Activated T-helper 17 cell treated with anti-CD3 and anti-CD28 coated beads, Interleukin-2, amount 50 U/mL, for 72 hours (primary cell): Measurements from ENCODE around the gene UGT1A5. TPM values are rescaled to one million over a fixed set of nuclear protein-coding genes. Genes with fewer than 3 reads are reported as not detected.
A peak's percentile ranks its signal among the peaks of the same experiment; 100 is the strongest.
"Not testable (repeated sequence)": the region's sequence is repeated elsewhere in the genome, so short reads cannot be mapped to it uniquely, and the experiment has no call there.

Source experiments
- ATAC-seq: fragments of 150-1000 bp; cut with Tn5 transposase; replicated peaks from 2 replicates; pipeline ENCODE4 v1.10.0; 2021; ENCODE audit warnings: mild to moderate bottlenecking, moderate library complexity
- H3K27ac Mint-ChIP-seq: one replicate; pipeline ENCODE4 v1.8.0; 2022; ENCODE audit warnings: mixed read lengths
- H3K27me3 Mint-ChIP-seq: one replicate; pipeline ENCODE4 v1.8.0; 2022; ENCODE audit warnings: mixed read lengths
- H3K36me3 Mint-ChIP-seq: one replicate; pipeline ENCODE4 v1.8.0; 2022; ENCODE audit warnings: low read depth, mild to moderate bottlenecking, mixed read lengths
- H3K4me1 Mint-ChIP-seq: one replicate; pipeline ENCODE4 v1.8.0; 2022; ENCODE audit warnings: mixed read lengths
- H3K4me3 Mint-ChIP-seq: one replicate; pipeline ENCODE4 v1.8.0; 2022; ENCODE audit warnings: mild to moderate bottlenecking, mixed read lengths
- H3K9me3 Mint-ChIP-seq: one replicate; pipeline ENCODE4 v1.8.0; 2022; ENCODE audit warnings: mixed read lengths
- total RNA-seq, 2 donors: library from RNA; stranded (reverse); gene quantifications; one replicate each; pipeline ENCODE4 v1.2.3, GENCODE V29; 2022

The UGT1A5 gene
- total RNA-seq, 2 donors from 2014 or later, result not detected

DNA sequence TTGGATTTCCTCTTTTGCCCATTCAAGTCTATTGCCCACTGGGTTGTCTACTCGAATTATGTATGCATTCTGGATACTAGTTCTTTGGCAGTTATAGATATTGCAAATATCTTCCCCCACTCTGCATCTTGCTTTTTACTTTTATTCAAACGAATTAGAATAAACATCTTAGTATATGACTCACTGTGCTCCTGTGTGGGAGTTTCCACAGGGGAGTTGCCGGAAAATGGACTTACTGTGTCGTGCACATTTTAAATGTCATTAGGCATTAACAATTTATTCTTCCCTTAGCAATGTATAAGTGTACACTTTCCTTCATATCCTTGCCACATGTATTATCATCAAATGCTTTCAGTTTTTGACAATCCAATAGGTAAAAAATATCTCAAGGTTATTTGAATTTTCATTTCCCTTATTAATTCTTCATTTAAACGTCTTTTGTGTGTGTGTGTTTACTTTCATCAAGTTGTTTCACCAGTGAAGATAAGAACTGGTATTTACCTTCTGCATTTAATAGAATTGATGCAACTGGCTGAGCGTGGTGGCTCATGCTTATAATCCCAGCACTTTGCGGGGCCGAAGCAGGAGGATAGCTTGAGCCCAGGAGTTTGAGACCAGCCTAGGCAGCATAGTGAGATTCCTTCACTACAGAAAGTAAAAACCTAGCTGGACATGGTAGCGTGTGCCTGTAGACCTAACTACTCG is 4.6 kb upstream of the UGT1A5 start:
- peaks cover 5% of the 10 kb centered on the region for H3K9me3 Mint-ChIP-seq
- no peak overlapping the region for H3K4me3 Mint-ChIP-seq
- no peaks in the 10 kb centered on the region for H3K36me3 Mint-ChIP-seq
- peaks cover 47% of the 10 kb centered on the region for H3K27me3 Mint-ChIP-seq
- no peak for ATAC-seq
- no peaks in the 10 kb centered on the region for H3K4me1 Mint-ChIP-seq
- no peak overlapping the region for H3K27ac Mint-ChIP-seq

- Mint-ChIP-seq H3K9me3 (peaks cover 4% of the 10 kb centered on the region), H3K36me3 (no peaks in the 10 kb centered on the region), H3K4me1 (no peaks in the 10 kb centered on the region), H3K27me3 (peaks cover 54% of the 10 kb centered on the region), H3K4me3 (no peak overlapping the region), H3K27ac (no peak overlapping the region)
- no peak for ATAC-seq
These were observed 3.8 kb upstream of the UGT1A5 start for GRCh38 chr2:233708942-233709341.

GRCh38 chr2:233711312-233712008 is 1.2 kb upstream of the UGT1A5 start:
- peak; percentile 66 for ATAC-seq
- Mint-ChIP-seq H3K27me3 (peaks cover 56% of the 10 kb centered on the region), H3K36me3 (no peaks in the 10 kb centered on the region)

DNA sequence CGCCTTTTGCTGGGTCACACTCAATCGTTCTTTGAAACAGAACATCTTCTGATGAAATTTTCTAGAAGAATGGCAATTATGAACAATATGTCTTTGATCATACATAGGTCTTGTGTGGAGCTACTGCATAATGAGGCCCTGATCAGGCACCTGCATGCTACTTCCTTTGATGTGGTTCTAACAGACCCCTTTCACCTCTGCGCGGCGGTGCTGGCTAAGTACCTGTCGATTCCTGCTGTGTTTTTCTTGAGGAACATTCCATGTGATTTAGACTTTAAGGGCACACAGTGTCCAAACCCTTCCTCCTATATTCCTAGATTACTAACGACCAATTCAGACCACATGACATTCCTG is 532 bp downstream of the UGT1A5 start:
- H3K27me3 Mint-ChIP-seq, result peaks cover 55% of the 10 kb centered on the region
- no peaks in the 10 kb centered on the region for H3K4me1 Mint-ChIP-seq
- H3K9me3 Mint-ChIP-seq, result no peaks in the 10 kb centered on the region
- no peak overlapping the region for H3K4me3 Mint-ChIP-seq
- ATAC-seq, result no peak
- no peak overlapping the region for H3K27ac Mint-ChIP-seq
- no peaks in the 10 kb centered on the region for H3K36me3 Mint-ChIP-seq

More at GRCh38 chr2:233711312-233712008, 1.2 kb upstream of the UGT1A5 start:
- Mint-ChIP-seq H3K9me3 (no peaks in the 10 kb centered on the region), H3K4me1 (no peaks in the 10 kb centered on the region), H3K4me3 (no peak overlapping the region), H3K27ac (no peak overlapping the region)

DNA sequence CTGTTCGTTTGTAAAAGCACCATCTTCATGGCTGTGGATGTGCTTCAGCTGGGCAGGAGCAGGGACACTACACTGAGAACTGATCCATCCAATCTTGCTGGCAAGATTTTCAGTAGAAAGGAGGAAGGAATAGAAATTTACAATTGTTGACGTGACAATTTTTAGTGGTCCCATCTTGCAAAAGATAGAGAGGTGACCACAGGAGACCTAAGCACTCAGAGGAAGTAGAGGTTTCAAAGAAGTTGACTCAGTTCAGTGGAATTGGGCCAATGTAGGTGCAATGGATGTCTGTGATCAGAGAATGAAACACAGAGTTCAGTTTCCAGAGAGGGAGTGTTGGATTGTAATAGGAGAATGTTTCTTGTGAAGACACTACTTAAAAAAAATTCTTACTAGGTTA is 1.4 kb downstream of the UGT1A5 start:
- Mint-ChIP-seq H3K9me3 (no peaks in the 10 kb centered on the region), H3K36me3 (no peaks in the 10 kb centered on the region), H3K4me3 (no peak overlapping the region), H3K27ac (no peak overlapping the region), H3K4me1 (no peaks in the 10 kb centered on the region), H3K27me3 (peaks cover 53% of the 10 kb centered on the region)
- ATAC-seq, result no peak

- Mint-ChIP-seq H3K9me3 (no peaks in the 10 kb centered on the region), H3K4me1 (no peaks in the 10 kb centered on the region), H3K36me3 (no peaks in the 10 kb centered on the region), H3K27ac (no peak within 1 kb of the TSS), H3K4me3 (no peak within 1 kb of the TSS), H3K27me3 (peaks cover 40% of the 10 kb centered on the region)
- no peak for ATAC-seq
These were observed 5.8 kb downstream of the UGT1A5 start, which contains the start of gene UGT1A4 for GRCh38 chr2:233718552-233718951. UGT1A4 (plus strand) TSS chr2:233718736; CDS start chr2:233718821, 85 bp downstream.

GRCh38 chr2:233728723-233729301 is 16.1 kb downstream of the UGT1A5 start, which contains the start of gene UGT1A3:
UGT1A3 (plus strand) TSS chr2:233729042; CDS start chr2:233729127, 85 bp downstream.
- Mint-ChIP-seq H3K36me3 (no peaks in the 10 kb centered on the region), H3K4me3 (no peak within 1 kb of the TSS)
- ATAC-seq, result no peak

GRCh38 chr2:233736868-233737653 is 24.4 kb downstream of the UGT1A5 start:
- not testable (repeated sequence) for H3K27ac Mint-ChIP-seq, ATAC-seq, H3K36me3 Mint-ChIP-seq, H3K4me1 Mint-ChIP-seq, H3K4me3 Mint-ChIP-seq, H3K9me3 Mint-ChIP-seq
- peaks cover 38% of the 10 kb centered on the region for H3K27me3 Mint-ChIP-seq

More at GRCh38 chr2:233728723-233729301, 16.1 kb downstream of the UGT1A5 start, which contains the start of gene UGT1A3:
- H3K4me1 Mint-ChIP-seq, result no peaks in the 10 kb centered on the region
- H3K27ac Mint-ChIP-seq, result no peak within 1 kb of the TSS
- no peaks in the 10 kb centered on the region for H3K9me3 Mint-ChIP-seq
- peaks cover 27% of the 10 kb centered on the region for H3K27me3 Mint-ChIP-seq

DNA sequence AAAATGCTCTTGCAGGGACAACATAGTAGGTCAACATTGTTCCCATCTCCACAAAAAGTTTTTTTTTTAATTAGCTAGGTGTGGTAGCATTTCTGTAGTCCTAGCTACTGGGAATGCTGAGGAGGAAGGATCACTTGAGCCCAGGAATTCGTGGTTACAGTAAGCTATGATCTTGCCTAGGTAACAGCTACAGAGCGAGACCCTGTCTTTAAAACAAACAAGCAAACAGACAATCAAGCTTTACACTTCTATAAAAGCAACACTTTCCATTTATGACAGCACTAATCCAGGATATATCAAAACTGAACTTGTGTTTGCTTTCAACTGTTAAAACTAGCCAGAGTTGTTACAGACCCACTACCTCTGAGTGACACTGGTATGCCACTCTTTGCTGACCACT is 28.2 kb downstream of the UGT1A5 start:
- no peak overlapping the region for H3K27ac Mint-ChIP-seq
- no peak overlapping the region for H3K4me3 Mint-ChIP-seq
- no peak for ATAC-seq
- H3K4me1 Mint-ChIP-seq, result no peaks in the 10 kb centered on the region
- peaks cover 21% of the 10 kb centered on the region for H3K27me3 Mint-ChIP-seq
- H3K9me3 Mint-ChIP-seq, result no peaks in the 10 kb centered on the region
- H3K36me3 Mint-ChIP-seq, result no peaks in the 10 kb centered on the region

DNA sequence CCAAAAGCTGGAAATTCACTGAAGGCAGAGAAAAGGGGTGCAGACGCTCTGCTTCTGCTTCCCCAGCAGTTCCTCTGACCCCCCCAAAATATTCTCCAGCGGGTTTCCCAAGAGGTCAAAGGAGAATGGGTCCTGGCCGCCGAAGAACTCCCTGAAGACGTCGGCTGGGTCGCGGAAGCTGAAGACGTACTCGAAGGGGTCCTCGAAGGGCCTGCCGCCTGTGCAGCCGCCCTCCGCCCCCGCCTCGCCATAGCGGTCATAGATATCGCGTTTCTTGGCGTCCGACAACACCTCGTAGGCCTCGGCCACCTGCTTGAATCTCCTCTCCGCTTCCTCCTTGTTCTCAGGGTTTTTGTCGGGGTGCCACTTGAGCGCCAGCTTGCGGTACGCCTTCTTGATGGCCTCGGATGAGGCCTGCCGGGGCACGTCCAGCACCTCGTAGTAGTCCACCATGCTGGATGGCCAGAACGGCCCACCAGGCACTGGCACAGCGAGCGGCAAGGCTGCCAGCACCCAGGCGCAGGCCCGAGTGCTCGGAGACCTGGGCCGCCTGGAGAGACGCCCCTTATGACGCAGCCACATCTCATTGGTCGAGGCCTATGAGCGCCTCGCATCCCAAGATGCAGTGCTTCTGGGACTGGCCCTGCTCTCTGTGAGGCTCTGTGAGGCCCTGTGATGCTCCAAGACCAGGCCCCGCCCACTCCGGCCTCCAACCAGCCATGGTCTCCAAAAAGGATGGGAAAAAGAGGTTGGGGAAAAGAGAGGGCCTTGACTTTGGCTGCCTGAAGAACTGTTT is 31.0 kb downstream of the UGT1A5 start:
- peaks cover 22% of the 10 kb centered on the region for H3K27me3 Mint-ChIP-seq
- no peaks in the 10 kb centered on the region for H3K9me3 Mint-ChIP-seq
- H3K4me3 Mint-ChIP-seq, result no peak overlapping the region
- H3K36me3 Mint-ChIP-seq, result no peaks in the 10 kb centered on the region
- ATAC-seq, result no peak
- no peaks in the 10 kb centered on the region for H3K4me1 Mint-ChIP-seq
- H3K27ac Mint-ChIP-seq, result no peak overlapping the region

GRCh38 chr2:233745073-233745755 is 32.5 kb downstream of the UGT1A5 start:
- no peak overlapping the region for H3K4me3 Mint-ChIP-seq
- H3K9me3 Mint-ChIP-seq, result peaks cover 3% of the 10 kb centered on the region
- H3K36me3 Mint-ChIP-seq, result no peaks in the 10 kb centered on the region
- peaks cover 34% of the 10 kb centered on the region for H3K27me3 Mint-ChIP-seq
- H3K27ac Mint-ChIP-seq, result no peak overlapping the region
- H3K4me1 Mint-ChIP-seq, result no peaks in the 10 kb centered on the region
- no peak for ATAC-seq

- H3K36me3 Mint-ChIP-seq, H3K4me1 Mint-ChIP-seq, H3K27ac Mint-ChIP-seq, ATAC-seq, H3K9me3 Mint-ChIP-seq, H3K4me3 Mint-ChIP-seq: not testable (repeated sequence)
- H3K27me3 Mint-ChIP-seq, result peaks cover 35% of the 10 kb centered on the region
These were observed 33.1 kb downstream of the UGT1A5 start for GRCh38 chr2:233745838-233746237.

DNA sequence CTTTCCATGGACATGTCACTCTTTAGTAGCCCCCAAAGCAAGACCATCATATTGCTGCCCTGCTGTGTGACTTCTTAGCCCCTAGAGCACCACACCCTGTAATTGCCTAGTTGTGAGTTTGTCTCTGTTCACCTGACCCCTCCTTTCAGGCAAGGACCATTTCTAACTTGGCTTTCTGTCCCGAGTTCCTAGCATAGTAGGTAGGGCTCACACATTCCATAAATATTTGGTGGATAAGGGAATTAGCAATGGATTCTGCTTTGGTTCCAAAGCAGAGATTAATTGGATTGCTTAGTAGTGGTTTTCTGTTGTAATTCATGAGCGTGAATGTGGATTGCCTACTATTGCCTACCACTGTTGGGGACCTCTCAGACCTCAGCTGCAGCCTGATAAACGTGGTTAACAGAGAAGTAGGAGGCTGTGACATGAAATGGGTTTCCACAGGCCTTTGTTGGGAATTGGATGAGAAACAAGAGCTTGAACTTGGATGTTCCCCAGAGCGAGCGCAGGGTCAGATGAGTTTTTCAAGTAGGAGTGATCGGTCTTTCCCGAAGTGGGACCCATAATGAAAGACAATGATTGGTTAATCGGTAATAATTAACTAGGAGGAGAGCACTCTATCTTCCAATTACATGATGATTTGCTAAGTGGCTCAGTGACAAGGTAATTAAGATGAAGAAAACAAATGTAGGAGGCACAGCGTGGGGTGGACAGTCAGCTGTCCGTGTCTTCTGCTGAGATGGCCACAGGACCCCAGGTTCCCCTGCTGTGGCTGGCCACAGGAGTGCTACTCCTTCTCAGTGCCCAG is 34.0 kb downstream of the UGT1A5 start:
- Mint-ChIP-seq H3K27me3 (peaks cover 31% of the 10 kb centered on the region), H3K36me3 (no peaks in the 10 kb centered on the region), H3K4me1 (no peaks in the 10 kb centered on the region), H3K27ac (no peak overlapping the region), H3K4me3 (no peak overlapping the region), H3K9me3 (peaks cover 6% of the 10 kb centered on the region)
- ATAC-seq, result no peak
